Fibroblast of pulmonary artery (primary cell): ENCODE data around the gene OR5H2.
"Not testable (repeated sequence)": the region's sequence is repeated elsewhere in the genome, so short reads cannot be mapped to it uniquely, and the experiment has no call there.

ENCODE experiments used
- DNase-seq: peaks from one replicate; pipeline ENCODE4 v3.0.0-alpha.2; 2010; ENCODE audit warnings: low read depth
- H3K4me3 ChIP-seq: replicated peaks from 2 replicates; pipeline ENCODE4 v1.5.1; 2011; ENCODE audit warnings: low read depth, mild to moderate bottlenecking, control low read depth, low read length, moderate library complexity
- CTCF ChIP-seq: IDR thresholded peaks from 2 replicates; pipeline ENCODE4 v1.5.1; 2011; ENCODE audit warnings: mild to moderate bottlenecking, control low read depth, low read length, inconsistent platforms; ENCODE audit errors: missing control alignments

The OR5H2 gene

DNA sequence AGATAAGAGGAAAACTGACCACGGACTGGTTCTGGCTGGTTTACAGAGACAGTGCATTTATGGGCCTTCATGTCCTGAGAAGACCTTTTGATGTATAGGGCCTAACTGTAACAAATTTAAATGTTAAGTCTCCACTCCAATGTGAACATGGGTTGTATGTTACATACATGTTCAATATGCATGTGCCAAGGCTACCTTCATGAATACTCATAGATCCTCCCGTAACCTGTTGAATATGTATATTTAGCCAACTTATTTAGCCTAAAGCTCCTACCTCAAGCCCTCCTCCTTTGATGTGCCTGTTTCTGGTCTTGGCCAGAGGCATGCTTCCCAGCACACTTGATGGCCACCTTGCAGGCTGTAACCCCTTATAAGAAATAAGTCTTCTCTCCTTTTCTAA lies at the start of gene OR5H2:
TSS of gene OR5H2 (plus strand) at position 301 of the 400 bp plus-strand sequence. CDS start 398 bp downstream, outside the sequence.
- no peak for DNase-seq
- TF ChIP-seq CTCF, result no peak
- no peak within 1 kb of the TSS for H3K4me3 ChIP-seq

DNA sequence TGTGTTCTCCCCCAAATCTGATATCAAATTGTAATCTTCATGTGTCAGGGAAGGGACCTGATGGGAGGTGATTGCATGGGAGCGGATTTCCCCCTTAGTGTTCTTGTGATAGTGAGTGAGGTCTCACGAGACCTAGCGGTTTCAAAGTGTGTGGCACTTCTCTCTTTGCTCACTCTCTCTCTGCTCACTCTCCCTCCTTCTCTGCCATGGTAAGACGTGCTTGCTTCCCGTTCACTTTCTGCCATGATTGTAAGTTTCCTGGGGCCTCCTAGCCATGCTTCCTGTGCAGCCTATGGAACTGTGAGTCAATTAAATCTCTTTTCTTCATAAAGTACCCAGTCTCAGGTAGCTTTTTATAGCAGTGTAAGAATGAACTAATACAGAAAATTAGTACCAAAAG lies 48.8 kb upstream of the OR5H2 start:
- TF ChIP-seq CTCF, result no peak
- DNase-seq, result no peak
- H3K4me3 ChIP-seq, result no peak overlapping the region

DNA sequence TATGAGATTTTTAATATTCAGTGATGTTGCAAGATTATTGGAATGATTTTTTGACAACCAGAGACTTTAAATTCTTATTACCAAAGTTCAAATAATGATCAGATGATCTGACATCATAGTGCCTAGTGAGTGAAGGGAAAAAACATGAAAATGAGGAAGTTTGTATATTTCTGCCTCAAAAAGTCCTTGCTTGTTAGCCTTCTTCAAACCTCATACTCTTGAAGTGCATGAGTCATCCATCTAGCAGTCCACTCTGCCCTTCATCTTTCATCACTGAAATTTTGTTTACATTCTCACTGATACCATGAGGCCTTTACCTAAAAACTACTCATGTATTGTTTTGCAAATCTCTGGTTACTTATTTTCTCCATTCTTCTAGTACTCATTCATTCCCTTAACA lies 42.2 kb upstream of the OR5H2 start:
- TF ChIP-seq CTCF, result no peak
- H3K4me3 ChIP-seq, result no peak overlapping the region
- DNase-seq, result no peak

- H3K4me3 ChIP-seq, result no peak overlapping the region
- DNase-seq, result no peak
- no peak for TF ChIP-seq CTCF
Measured at GRCh38 chr3:98242155-98242554, 40.1 kb upstream of the OR5H2 start.

- DNase-seq, result no peak
- H3K4me3 ChIP-seq, result no peak overlapping the region
- no peak for TF ChIP-seq CTCF
Measured at GRCh38 chr3:98243843-98244242, 38.5 kb upstream of the OR5H2 start.

GRCh38 chr3:98246142-98246541 lies 36.2 kb upstream of the OR5H2 start:
- H3K4me3 ChIP-seq, result no peak overlapping the region
- TF ChIP-seq CTCF, result no peak
- DNase-seq, result no peak

DNA sequence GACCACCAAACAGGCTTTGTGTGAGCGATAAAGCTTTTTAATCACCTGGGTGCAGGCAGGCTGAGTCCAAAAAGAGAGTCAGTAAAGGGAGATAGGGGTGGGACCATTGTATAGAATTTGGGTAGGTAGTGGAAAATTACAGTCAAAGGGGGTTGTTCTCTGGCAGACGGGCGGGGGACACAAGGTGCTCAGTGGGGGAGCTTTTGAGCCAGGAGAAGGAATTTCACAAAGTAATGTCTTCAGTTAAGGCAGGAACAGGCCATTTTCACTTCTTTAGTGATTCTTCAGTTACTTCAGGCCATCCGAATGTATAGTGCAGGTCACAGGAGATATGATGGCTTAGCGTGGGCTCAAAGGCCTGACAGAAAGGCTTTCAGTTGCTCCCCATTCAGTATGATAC lies 26.3 kb upstream of the OR5H2 start:
- H3K4me3 ChIP-seq, result not testable (repeated sequence)

GRCh38 chr3:98259707-98260106 lies 22.6 kb upstream of the OR5H2 start:
- H3K4me3 ChIP-seq, result no peak overlapping the region
- DNase-seq, result no peak
- TF ChIP-seq CTCF, result no peak

More for the DNA sequence above, 26.3 kb upstream of the OR5H2 start:
- DNase-seq, result not testable (repeated sequence)
